GM18867 (cell line): ENCODE data around the gene PLXNA3.

ENCODE experiments used
- ATAC-seq: cut with Tn5 transposase; IDR thresholded peaks from one replicate; pipeline ENCODE4 v1.9.1; 2021; ENCODE audit warnings: mild to moderate bottlenecking, moderate library complexity; ENCODE audit not compliant: unreplicated experiment

Gene PLXNA3

DNA sequence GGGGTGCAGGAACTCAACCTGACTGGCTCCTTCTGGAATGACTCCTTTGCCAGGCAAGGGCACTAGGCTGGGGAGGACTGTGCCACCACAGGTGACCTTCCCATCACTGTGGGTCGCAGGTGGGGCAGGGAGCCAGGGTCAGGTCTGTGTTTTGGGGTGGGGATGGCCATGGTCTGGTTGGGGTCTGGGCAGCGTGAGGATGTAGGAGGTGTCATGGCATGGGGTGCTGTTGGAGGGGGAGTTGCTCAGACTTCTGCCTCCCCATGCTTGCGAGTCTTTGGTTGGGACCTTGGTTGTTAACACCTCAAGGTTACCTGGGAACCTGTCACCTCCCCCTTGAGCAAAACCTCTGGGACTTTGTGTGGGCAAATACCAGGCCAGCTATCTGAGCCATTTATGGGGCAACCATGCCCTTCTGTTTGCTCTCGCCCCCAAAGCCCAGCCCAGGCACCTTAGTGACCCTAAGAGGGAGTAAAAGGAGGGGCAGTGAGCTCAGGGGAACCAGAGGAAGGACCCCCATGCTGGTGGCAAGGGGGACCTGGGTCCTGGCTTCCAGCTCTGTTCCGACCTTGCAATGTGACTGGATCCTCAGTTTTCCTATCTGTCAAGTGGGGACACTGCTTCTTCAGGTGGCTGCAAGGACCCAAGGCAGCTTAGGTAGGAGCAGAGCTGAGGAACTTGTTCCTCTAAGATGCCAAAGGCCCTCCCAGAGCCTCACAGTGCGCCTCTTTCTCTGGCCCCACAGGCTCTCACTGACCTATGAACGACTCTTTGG is 23.5 kb upstream of the PLXNA3 start:
- ATAC-seq, result no peak

DNA sequence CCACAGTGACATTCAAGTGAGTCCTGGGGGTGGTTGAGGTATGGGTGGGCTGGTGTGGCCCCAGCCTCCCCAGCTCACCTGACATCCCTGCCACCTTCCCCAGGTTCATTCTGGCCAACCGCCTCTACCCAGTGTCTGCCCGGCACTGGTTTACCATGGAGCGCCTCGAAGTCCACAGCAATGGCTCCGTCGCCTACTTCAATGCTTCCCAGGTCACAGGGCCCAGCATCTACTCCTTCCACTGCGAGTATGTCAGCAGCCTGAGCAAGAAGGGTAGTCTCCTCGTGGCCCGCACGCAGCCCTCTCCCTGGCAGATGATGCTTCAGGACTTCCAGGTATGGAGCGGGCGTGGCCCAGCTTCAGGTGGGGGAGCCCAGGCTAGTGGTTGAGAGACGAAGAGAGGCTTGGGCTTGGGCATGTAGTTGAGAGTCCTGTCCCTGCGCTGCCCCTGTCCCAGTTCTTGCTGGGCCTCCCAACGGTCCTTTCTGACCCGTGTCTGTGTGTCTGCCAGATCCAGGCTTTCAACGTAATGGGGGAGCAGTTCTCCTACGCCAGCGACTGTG is 22.8 kb upstream of the PLXNA3 start:
- ATAC-seq, result no peak

DNA sequence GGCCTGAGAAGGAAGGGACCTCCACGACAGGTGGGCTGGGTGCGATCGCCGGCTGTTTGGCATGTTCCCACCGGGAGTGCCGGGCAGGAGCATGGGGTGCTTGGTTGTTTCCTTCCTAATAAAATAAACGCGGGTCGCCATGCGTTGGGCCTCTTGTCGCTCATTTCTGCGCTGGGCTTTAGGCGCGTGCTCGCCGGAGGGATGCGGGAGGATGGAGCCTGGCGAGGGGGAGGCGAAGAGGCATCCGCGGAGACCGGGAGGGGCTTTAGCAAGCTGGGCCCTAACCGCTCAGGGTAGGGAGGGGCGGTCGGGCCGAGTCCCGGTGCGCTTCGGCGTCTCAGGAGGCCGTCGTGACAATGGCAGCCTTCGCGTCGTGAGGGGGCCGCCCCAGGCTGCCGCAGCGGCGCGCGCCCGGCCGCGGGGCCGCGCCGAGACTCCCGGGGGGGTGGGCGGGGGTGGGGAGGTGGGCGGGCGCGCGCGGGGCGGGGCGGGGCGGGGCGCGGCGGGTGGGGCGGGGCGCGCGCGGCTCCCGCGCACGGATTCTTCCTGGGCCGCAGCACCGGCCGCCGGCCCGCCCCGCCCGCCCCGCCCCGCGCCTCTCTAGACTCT is 21.6 kb upstream of the PLXNA3 start:
- peak; percentile 44 for ATAC-seq

DNA sequence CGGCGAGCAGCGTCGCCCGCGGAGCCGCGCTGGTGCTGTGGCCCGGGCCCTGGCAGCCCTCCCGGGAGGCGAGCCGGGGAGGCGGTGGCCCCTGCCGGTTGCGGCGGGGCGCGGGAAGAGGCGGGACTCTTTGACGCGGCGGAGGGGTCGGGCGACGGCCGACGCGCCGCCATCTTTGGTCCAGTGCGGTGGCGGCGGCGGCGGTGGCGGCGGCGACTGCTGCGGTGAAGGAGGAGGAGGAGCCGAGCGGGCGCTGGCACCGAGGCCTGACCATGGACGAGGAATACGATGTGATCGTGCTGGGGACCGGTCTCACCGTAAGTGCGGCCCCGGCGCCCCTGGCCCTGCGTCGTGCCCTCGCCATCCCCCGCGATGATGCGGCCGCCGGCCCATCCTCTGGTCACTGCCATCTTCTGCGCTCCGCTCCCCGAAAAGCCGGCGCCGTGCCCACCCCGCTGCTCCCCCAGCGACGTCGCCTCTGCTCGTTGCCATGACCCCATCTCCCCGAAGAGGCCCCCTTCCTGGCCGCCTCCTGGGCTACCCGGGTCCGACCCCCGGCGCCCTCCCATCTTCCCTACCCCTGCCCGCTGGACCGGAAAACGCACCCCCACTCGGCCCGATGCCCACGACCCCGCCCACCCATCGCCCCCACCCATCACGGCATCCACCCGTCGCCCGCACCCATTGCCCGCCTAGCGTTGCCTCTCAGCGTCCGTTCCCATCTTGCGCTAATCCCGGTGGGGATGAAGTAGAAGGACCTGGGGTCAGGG is 20.9 kb upstream of the PLXNA3 start, which contains the start of gene GDI1:
GDI1 (plus strand) TSS at position 172 of the 770 bp plus-strand sequence; CDS start at position 273, 101 bp downstream.
- peak; percentile 38 for ATAC-seq

DNA sequence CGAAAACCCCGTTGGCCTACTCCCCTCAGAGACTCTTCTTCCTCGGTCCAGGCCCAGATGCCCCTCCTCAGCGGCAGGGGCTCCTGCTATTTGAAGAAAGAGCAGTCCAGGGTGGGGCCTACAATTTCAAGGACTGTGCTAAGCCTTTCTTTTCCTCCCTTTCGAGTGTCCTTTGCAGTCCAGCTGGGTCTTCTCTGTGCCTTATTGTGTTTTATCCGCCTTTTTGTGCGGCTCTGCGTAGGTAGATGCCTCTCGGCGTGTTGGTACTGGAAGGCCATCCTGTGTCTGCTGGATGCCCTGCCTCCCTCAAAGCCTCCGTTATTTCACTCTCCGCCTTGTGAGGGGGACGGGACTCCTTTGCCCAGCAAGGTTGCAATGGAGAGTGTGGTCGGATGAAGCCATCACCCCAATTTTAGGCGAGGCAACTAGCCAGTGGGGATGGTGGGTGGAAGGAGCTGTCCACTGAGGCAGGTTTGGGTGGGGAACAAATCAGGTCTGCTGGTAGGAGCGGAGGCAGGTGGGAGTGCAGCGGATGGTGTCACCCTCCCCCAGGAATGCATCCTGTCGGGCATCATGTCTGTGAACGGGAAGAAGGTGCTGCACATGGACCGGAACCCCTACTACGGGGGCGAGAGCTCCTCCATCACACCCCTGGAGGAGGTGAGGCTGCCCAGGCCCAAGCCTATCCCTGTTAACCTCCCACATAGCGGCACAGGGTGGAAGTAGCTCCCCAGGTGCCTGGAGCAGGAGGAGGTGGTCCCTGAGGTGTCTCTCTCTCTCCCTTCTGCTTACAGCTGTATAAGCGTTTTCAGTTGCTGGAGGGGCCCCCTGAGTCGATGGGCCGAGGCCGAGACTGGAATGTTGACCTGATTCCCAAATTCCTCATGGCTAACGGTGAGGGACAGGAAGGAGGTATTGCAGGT is 19.8 kb upstream of the PLXNA3 start:
- ATAC-seq, result no peak

DNA sequence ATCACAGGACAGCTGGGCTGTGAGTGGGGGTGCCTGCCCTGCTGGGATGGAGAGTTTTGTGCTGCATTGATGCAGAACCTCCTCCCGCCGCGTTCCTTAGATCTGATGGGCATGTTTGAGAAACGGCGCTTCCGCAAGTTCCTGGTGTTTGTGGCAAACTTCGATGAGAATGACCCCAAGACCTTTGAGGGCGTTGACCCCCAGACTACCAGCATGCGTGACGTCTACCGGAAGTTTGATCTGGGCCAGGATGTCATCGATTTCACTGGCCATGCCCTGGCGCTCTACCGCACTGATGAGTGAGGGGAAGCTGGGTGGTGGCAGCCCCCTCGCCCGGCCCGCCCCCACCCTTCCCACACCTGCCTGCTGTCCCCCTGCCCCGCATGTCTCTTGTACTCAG is 18.2 kb upstream of the PLXNA3 start:
- no peak for ATAC-seq

DNA sequence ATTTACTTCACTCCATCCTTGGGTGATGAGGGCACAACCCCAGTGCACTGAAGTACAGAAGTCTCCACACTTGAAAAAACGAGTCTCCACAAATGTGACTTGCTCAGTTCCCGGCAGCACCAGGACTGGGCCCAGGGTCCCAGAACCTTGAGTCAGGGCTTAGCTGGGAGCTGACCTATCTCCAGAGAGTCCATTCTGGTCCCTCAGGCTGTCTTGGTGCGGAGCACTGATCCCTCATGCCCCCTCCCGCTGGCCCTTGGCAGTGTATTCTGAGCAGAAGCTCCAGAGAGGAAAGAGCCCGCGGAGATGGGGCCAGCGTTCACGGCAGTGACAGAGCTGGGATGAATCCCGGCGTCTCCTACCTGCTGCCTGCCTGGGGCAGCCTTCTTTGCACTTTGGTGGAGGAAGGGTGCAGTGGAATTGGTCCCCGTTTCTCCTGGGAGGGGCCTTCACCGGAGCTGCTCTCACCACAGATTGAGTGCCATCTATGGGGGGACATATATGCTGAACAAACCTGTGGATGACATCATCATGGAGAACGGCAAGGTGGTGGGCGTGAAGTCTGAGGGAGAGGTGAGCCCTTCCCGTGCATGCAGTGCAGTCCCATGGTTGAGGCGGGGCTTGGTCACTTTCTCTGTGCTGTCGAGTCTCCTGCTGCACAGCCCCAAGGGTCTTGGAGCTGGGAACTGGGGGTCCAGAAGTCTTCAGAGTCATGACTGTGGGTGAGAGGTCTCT is 17.3 kb upstream of the PLXNA3 start:
- no peak for ATAC-seq

DNA sequence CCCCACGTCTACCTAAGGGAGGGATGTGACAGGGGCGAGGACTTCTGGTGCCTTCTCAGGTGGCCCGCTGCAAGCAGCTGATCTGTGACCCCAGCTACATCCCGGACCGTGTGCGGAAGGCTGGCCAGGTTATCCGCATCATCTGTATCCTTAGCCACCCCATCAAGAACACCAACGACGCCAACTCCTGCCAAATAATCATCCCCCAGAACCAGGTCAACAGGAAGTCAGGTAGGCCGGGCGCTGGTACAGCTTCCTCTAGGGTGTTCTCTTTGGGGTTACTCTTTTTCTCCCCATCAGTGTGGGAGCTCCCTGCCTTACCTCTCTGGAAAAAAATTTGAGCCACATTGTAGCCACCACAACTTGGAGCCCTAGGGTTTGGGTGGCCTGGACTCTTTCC is 16.5 kb upstream of the PLXNA3 start:
- no peak for ATAC-seq

DNA sequence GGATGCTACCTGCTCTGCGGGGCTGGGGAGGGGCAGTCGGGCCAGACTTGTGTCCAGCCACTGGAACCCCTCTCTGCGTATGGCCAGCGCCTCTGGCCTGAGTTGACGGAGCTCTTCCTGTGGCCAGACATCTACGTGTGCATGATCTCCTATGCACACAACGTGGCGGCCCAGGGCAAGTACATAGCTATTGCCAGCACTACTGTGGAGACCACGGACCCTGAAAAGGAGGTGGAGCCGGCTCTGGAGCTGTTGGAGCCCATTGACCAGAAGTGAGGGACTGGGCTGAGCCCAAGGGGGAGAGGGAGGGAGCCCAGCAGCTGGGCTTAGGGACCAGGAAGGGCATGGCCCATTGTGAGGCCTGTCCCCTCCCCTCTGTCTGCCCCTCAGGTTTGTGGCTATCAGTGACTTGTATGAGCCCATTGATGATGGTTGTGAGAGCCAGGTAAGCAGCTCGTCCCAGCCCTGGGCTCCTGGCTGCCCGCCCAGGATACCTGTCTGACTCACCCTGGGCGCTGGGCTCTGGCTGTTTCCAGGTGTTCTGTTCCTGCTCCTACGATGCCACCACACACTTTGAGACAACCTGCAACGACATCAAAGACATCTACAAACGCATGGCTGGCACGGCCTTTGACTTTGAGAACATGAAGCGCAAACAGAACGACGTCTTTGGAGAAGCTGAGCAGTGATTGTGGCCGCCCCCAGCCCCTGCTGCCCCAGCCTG is 15.9 kb upstream of the PLXNA3 start:
- no peak for ATAC-seq

DNA sequence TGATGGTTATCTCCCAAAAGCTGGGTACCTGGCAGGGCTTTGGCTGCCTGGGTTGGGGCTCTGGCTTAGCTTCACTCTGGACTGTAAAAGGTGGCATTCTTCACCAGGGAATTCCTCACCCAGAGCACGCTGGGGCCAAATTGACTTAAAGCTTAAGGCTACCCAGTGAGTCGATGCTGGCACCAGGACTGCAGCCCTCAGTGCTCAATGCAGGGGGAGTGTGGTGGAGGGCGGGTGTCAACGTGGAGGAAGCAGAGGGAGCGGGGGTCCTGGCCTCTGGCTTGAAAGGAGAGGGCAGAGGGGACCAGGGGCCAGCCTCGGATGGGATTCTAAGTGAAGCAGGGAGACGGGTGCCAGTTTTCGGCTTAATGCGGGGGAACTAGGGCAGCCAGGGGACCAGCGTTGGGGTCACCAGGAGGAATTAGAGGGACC is 14.6 kb upstream of the PLXNA3 start:
- no peak for ATAC-seq

DNA sequence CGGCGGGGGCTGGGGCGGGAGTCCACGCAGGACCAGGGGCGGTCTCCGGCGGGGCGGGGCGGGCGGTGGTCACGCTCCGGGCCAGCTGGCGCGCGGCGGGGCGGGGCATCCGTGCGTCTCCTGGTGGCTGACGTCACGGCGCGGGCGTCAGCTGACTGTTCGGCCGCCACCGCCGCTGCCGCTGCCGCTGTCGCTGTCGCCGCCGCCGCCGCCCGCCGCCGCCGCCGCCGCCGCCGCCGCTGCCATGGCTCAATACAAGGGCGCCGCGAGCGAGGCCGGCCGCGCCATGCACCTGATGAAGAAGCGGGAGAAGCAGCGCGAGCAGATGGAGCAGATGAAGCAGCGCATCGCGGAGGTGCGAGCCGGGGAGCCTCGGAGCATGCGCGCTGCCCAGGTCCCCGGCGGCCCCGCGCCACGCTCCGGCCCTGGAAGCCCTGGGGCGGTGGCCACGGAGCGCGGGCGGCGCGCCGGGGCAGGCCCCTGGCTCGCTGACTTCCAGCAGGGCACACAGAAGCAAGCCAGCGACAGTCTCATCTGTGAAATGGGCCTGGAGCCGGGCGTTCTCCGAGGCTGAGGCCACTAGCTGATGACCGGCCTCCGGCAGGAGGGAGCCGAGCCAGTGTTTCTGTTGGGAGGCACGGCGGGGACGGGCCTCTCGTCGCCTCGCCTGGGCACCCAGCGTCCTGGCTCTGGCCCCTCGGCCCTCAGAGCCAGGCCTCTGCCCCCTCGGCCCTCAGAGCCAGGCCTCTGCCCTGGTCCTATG is 13.9 kb upstream of the PLXNA3 start, which contains the start of gene FAM50A:
FAM50A (plus strand) TSS at position 150 of the 763 bp plus-strand sequence; CDS start at position 245, 95 bp downstream.
- ATAC-seq, result peak; percentile 68

DNA sequence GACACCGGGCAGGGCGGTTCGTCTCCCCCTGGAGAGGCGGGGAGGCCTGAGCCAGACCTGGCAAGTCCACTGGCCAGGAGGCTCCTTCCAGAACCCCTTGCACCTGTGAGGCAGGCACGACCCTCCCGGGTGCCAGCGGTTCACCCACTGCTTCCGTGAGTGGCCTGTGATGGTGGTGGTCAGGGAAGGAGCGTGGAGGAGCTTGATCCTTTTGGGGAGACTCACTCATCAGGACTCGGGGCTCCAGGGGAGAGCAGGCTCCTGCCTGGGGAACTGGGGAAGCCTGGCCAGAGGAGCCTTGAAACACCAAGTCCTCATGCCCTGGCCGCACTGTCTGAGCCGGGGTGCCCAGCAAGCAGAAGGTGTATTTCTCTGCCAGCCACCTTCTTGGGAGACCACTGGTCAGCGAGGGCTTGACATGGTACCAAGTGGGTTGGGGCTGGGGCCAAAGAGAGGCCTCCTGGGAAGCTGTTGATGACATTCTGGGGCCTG is 13.3 kb upstream of the PLXNA3 start:
- ATAC-seq, result no peak

DNA sequence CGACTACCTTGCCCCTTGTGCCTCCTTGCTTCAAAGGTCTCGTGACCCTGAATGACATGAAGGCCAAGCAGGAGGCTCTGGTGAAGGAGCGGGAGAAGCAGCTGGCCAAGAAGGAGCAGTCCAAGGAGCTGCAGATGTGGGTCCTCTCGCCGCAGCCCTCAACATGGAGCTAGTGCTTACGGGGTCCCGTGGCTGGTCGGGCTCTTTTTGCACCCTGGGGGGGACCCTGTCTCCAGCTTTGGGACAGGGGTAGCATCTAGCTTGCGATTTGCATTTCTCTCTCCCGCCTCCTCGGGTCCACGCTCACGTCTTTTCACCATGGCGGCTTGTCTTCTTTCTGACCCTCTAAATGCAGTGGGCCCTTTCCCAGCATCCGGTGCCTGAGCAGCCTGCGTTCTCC is 12.3 kb upstream of the PLXNA3 start:
- ATAC-seq, result no peak

DNA sequence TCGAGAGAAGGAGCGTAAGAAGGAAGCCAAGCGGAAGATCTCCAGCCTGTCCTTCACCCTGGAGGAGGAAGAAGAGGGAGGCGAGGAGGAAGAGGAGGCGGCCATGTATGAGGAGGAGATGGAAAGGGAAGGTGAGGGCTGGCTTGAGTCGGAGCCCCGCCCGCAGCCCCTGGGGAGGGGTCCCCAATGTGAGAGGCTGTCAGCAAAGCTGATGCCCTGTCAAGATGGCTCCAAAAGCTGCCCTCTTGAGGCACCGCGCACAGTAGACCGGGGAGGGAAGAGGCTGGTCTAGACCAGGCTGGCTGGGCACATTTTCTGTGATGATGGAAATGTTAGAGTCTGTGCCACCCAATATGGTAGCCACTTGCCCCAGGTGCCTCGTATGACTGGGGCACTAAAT is 11.7 kb upstream of the PLXNA3 start:
- no peak for ATAC-seq

DNA sequence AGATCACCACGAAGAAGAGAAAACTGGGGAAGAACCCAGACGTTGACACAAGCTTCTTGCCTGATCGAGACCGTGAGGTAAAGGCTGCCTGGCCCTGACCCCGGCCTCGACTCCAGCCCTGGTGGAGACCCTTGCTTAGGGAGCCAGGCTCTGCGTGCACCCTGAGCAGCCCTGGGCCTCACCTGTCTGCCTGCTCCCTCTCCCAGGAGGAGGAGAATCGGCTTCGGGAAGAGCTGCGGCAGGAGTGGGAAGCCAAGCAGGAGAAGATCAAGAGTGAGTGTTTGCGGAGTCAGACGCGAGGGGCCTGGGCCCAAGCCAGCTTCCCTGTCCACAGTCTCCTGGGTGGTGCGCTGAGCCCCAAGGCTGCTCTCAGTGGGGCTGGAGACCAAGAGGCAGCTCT is 9.6 kb upstream of the PLXNA3 start:
- no peak for ATAC-seq

DNA sequence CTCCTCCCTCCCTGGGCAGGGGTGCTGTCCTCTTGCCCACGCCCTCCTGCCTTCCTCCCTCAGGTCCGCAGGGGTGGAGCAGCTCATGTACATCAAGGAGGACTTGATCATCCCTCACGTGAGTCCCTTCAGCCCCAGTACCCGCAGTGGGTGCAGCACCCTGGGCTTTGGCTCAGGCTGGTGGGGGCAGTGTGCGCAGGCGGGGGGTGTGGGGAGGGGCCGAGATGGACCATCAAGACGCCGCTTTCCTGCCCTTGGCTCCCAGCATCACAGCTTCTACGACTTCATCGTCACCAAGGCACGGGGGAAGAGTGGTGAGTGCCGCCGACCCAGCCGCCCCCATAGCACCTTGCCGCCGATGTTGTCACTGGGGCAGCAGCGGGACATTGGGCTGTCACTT is 8.5 kb upstream of the PLXNA3 start:
- ATAC-seq, result no peak

DNA sequence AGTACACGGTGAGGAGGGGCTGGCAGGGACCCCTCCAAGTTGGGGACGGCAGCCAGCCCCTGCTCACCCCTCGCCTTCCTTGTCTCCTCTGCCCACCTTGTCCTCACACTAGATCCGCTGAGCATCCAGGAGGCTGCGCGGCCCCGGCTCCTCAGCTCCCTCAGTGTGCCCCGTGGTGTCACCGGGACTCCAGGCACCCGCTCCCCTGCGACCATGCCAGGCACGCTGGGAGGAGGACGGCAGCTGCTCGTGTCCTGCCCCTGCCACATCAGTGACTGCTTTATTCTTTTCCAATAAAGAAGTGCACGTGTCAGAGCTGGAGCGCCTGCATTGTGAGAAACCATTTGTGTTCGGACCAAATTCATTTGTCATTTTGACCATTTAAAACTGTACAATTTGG is 7.8 kb upstream of the PLXNA3 start:
- ATAC-seq, result no peak

DNA sequence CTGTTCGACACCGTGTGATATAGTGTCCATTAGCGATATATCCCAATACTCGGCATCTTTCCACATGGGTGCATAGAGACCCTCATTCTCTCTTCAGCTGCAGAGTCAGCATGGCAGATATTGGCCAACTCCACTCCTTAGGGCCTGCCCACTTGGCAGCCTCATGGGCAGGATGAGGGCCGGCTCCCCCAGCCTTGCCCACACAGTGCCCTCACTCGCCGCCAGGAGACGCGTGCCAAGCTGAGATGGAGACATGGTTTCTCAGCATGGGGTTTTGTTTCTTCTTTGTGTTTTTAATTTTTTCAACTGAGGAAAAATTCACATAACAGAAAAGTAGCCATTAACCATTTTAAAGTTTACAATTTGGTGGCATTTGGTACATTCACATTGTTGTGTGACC is 5.3 kb upstream of the PLXNA3 start:
- ATAC-seq, result no peak
